SU-DHL-6 (cell line): ENCODE measurements around the gene ZFP14.

Source experiments
- H2AFZ ChIP-seq: fragments of 200-600 bp; sonication (generic); 2 replicates; pipeline ENCODE4 v1.6.1; 2014; ENCODE audit warnings: low read depth, mild to moderate bottlenecking, moderate library complexity, mixed read lengths, antibody characterized with exemption, low read length; ENCODE audit not compliant: severe bottlenecking
- H3F3A ChIP-seq: fragments of 200-600 bp; shearing (Covaris generic); 2 replicates; pipeline ENCODE4 v1.6.0; 2016; ENCODE audit warnings: antibody characterized with exemption, mild to moderate bottlenecking; ENCODE audit not compliant: insufficient read depth
- H3K27ac ChIP-seq: fragments of 200-600 bp; sonication (generic); 2 replicates; pipeline ENCODE4 v1.5.1; 2016; ENCODE audit warnings: low read depth, mild to moderate bottlenecking, low read length, moderate library complexity, mixed read lengths
- H3K27me3 ChIP-seq: fragments of 200-600 bp; sonication (generic), shearing (Covaris generic); 2 replicates; pipeline ENCODE4 v1.6.0; 2014; ENCODE audit warnings: mild to moderate bottlenecking, low read length
- H3K36me3 ChIP-seq: fragments of 200-600 bp; sonication (generic); 2 replicates; pipeline ENCODE4 v1.6.1; 2014; ENCODE audit warnings: mild to moderate bottlenecking, low read length, mixed read lengths
- H3K4me2 ChIP-seq: fragments of 300-600, 200-600 bp; shearing (Covaris generic), sonication (generic); 2 replicates; pipeline ENCODE4 v1.6.0; 2014; ENCODE audit warnings: low read length, low read depth, mild to moderate bottlenecking; ENCODE audit not compliant: poor library complexity, severe bottlenecking
- H3K4me3 ChIP-seq: fragments of 200-600 bp; sonication (generic); 2 replicates; pipeline ENCODE4 v1.5.1; 2014; ENCODE audit warnings: antibody characterized with exemption, low read length, mild to moderate bottlenecking, mixed read lengths; ENCODE audit not compliant: insufficient read depth, poor library complexity, severe bottlenecking
- H3K79me2 ChIP-seq: fragments of 200-600 bp; sonication (generic); 2 replicates; pipeline ENCODE4 v1.6.1; 2014; ENCODE audit warnings: mild to moderate bottlenecking, low read length, moderate library complexity; ENCODE audit not compliant: insufficient read depth
- H3K9ac ChIP-seq: fragments of 200-600 bp; sonication (generic); 2 replicates; pipeline ENCODE4 v1.7.0; 2014; ENCODE audit warnings: mild to moderate bottlenecking, low read length
- H3K9me2 ChIP-seq: fragments of 200-600 bp; sonication (generic); replicated peaks from 2 replicates; pipeline ENCODE4 v1.6.1; 2014; ENCODE audit warnings: low read length; ENCODE audit not compliant: insufficient read depth
- H3K9me3 ChIP-seq: fragments of 200-600 bp; sonication (generic); 2 replicates; pipeline ENCODE4 v1.6.1; 2014; ENCODE audit warnings: low read length, mixed read lengths; ENCODE audit not compliant: insufficient read depth
- H4K20me1 ChIP-seq: fragments of 200-600 bp; sonication (generic); 2 replicates; pipeline ENCODE4 v1.6.1; 2014; ENCODE audit warnings: low read depth, mild to moderate bottlenecking, antibody characterized with exemption, low read length, moderate library complexity, mixed read lengths
- EZH2phosphoT487 ChIP-seq: fragments of 200-600 bp; sonication (generic), shearing (Covaris generic); conservative IDR thresholded peaks from 2 replicates; pipeline ENCODE4 v1.6.1; 2018; ENCODE audit warnings: mild to moderate bottlenecking, antibody characterized with exemption, low read length, moderate library complexity, mixed read lengths
- TF ChIP-seq, protein P1 (sequence below): fragments of 200-600 bp; sonication (generic); IDR thresholded peaks from one replicate; pipeline ENCODE4 v1.5.1; 2017; ENCODE audit warnings: antibody characterized with exemption, mild to moderate bottlenecking, low read length, moderate library complexity; ENCODE audit not compliant: insufficient read depth, poor library complexity, severe bottlenecking

The ZFP14 gene

GRCh38 chr19:36409841-36410240, 30.8 kb upstream of the ZFP14 start:
- Histone ChIP-seq H3K4me2 (no peak overlapping the region), H2AFZ (no peak overlapping the region), H3K9ac (no peak overlapping the region), H3K79me2 (peaks cover 60% of the 10 kb centered on the region), H3K36me3 (peaks cover 31% of the 10 kb centered on the region), H3K9me3 (no peaks in the 10 kb centered on the region), H3K27ac (no peak overlapping the region), H3K27me3 (no peaks in the 10 kb centered on the region), H3F3A (0 out of 2 replicates have a peak, but pooled peaks cover 4% of the 10 kb centered on the region), H3K4me3 (no peak overlapping the region), H4K20me1 (no peaks in the 10 kb centered on the region), H3K9me2 (no peaks in the 10 kb centered on the region)
- no peak for TF ChIP-seq EZH2phosphoT487
- TF ChIP-seq, protein P1, sequence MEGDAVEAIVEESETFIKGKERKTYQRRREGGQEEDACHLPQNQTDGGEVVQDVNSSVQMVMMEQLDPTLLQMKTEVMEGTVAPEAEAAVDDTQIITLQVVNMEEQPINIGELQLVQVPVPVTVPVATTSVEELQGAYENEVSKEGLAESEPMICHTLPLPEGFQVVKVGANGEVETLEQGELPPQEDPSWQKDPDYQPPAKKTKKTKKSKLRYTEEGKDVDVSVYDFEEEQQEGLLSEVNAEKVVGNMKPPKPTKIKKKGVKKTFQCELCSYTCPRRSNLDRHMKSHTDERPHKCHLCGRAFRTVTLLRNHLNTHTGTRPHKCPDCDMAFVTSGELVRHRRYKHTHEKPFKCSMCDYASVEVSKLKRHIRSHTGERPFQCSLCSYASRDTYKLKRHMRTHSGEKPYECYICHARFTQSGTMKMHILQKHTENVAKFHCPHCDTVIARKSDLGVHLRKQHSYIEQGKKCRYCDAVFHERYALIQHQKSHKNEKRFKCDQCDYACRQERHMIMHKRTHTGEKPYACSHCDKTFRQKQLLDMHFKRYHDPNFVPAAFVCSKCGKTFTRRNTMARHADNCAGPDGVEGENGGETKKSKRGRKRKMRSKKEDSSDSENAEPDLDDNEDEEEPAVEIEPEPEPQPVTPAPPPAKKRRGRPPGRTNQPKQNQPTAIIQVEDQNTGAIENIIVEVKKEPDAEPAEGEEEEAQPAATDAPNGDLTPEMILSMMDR, result no peak

DNA sequence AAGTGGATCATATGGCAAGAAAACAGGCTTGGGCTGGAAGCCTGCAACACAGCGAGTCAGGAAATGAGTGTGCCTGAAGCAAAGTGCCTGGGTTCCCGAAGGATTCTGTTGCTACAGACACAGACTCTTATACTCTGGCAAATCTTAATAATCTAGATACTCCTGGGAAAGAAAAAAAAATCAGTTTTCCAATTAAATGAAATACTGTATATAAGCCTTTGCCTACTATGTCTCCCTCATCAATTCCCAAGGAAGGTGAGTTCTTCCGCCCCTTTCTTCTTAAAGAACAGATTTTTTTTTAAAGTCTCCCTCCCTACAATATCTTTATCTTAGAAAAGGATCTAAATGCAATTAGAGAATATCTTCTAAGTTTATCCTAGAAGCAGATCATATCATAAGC, 29.1 kb upstream of the ZFP14 start:
- Histone ChIP-seq H3K79me2 (peaks cover 43% of the 10 kb centered on the region), H2AFZ (no peak overlapping the region), H4K20me1 (no peaks in the 10 kb centered on the region), H3K27me3 (no peaks in the 10 kb centered on the region), H3K9me3 (no peaks in the 10 kb centered on the region), H3K36me3 (peaks cover 38% of the 10 kb centered on the region), H3K4me3 (no peak overlapping the region), H3K27ac (no peak overlapping the region), H3K9ac (no peak overlapping the region), H3K9me2 (no peaks in the 10 kb centered on the region), H3F3A (no peaks in the 10 kb centered on the region), H3K4me2 (no peak overlapping the region)
- TF ChIP-seq, protein P1, result no peak
- TF ChIP-seq EZH2phosphoT487, result no peak

DNA sequence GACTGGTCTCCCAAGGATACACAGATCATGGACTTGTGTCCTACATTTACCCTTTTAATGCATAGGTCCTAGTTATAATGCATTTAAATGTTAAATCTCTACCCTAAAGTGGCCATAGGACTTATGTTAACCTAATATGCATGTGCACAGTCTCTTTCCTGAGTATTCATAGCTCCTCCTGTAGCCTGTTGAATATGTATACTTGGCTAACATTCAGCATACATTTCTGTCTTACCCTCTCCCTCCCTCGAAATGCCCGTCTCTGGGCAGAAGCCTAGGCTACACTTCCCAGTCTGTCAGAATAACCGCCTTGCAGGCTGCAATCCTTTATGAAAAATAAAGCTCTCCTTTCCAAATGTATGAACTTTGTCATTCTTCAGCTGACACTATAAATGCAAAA, 25.5 kb upstream of the ZFP14 start:
- Histone ChIP-seq H3F3A (no peaks in the 10 kb centered on the region; the same call in 1 of the 2 replicates), H3K36me3 (peaks cover 58% of the 10 kb centered on the region)
- TF ChIP-seq, protein P1, result no peak
- no peak for TF ChIP-seq EZH2phosphoT487

More for the DNA sequence above, 25.5 kb upstream of the ZFP14 start:
- no peak overlapping the region for H3K4me2 ChIP-seq
- no peak overlapping the region for H3K27ac ChIP-seq
- no peaks in the 10 kb centered on the region for H3K9me2 ChIP-seq
- H3K9me3 ChIP-seq, result no peaks in the 10 kb centered on the region
- peaks cover 7% of the 10 kb centered on the region for H3K79me2 ChIP-seq
- H4K20me1 ChIP-seq, result no peaks in the 10 kb centered on the region
- H3K4me3 ChIP-seq, result no peak overlapping the region
- H3K9ac ChIP-seq, result no peak overlapping the region
- H3K27me3 ChIP-seq, result no peaks in the 10 kb centered on the region
- no peak overlapping the region for H2AFZ ChIP-seq
